ENCODE results near the gene PLEK.
"Not testable (repeated sequence)": the region's sequence is repeated elsewhere in the genome, so short reads cannot be mapped to it uniquely, and the experiment has no call there.

Gene PLEK

GRCh38 chr2:68441179-68441993 is 76.3 kb downstream of the PLEK start:
- DNase-seq (ENCODE audit: low read depth in 2 of 2), result peak; percentile 64 to 75

GRCh38 chr2:68441994-68442322 is 76.9 kb downstream of the PLEK start:
- DNase-seq (ENCODE audit: low read depth in 2 of 2), result no peak

- not testable (repeated sequence) for DNase-seq (ENCODE audit: low read depth in 2 of 2)
Measured at GRCh38 chr2:68446425-68446824, 81.3 kb downstream of the PLEK start.

Measured in stimulated activated CD4-positive, alpha-beta T cell treated with anti-CD3 and anti-CD28 coated beads, Interleukin-12 subunit alpha, Interleukin-12 subunit beta, amount 100 ng/mL, for 24 hours (primary cell).